ENCODE data around the gene TMUB1. TPM values are rescaled to one million over a fixed set of nuclear protein-coding genes. Genes with fewer than 3 reads are reported as not detected.

Gene TMUB1
- total and polyA plus RNA-seq, 2 donors (not counting 3 experiments of a cell fraction or from before 2014, with no cell fraction given), result 41.3 to 45.3 TPM

GRCh38 chr7:151051108-151051507, 32.2 kb downstream of the TMUB1 start:
- DNase-seq (ENCODE audit: low read depth, low spot score), result peak; percentile 79
- ChIA-PET POLR2A (interaction anchor here (0.5 to 1.0 kb wide), 2 partner anchors 10 kb away, joined by 3 to 7 read pairs; no protein-coding TSS in a partner anchor), CTCF (interaction anchor here (0.6 to 1.2 kb wide), 11 partner anchors 11 to 153 kb away, joined by 3 to 8 read pairs (median 4); partner anchors contain the start of gene ABCB8)
- Histone ChIP-seq H2AFZ (ENCODE audit: low read depth, low read length) (no peak overlapping the region), H3K4me2 (ENCODE audit: insufficient read depth, low read length) (no peak overlapping the region), H3K9ac (replicated peaks; ENCODE audit: extremely low read depth, insufficient read depth, low read length) (no peak overlapping the region), H3K79me2 (ENCODE audit: control insufficient read depth, insufficient read depth, low read length) (no peaks in the 10 kb centered on the region), H3K36me3 (ENCODE audit: control insufficient read depth in 2 of 2, extremely low read depth in 1 of 2, insufficient read depth in 2 of 2, low read length in 2 of 2) (no peaks in the 10 kb centered on the region), H3K27me3 (ENCODE audit: control insufficient read depth in 2 of 2, insufficient read depth in 2 of 2, low read length in 2 of 2) (peaks cover 0 to 4% of the 10 kb centered on the region in 2 experiments), H3K27ac (ENCODE audit: insufficient read depth, low read depth, low read length) (no peak overlapping the region), H3K4me3 (replicated peaks in 1 of 3; ENCODE audit: insufficient read depth in 1 of 3, low read depth in 1 of 3, low read length in 3 of 3) (no peak overlapping the region), H3K9me3 (replicated peaks; ENCODE audit: control insufficient read depth, insufficient read depth, low read length) (no peaks in the 10 kb centered on the region), H3K9me1 (replicated peaks; ENCODE audit: control insufficient read depth, extremely low read depth, insufficient read depth, low read length) (no peaks in the 10 kb centered on the region), H3K4me1 (ENCODE audit: control insufficient read depth, extremely low read depth, insufficient read depth, low read length) (no peaks in the 10 kb centered on the region), H4K20me1 (replicated peaks; ENCODE audit: control insufficient read depth, extremely low read depth, insufficient read depth, low read length) (no peaks in the 10 kb centered on the region)
- intact Hi-C loops (cut with micrococcal nuclease) (loop anchor here (1.0 kb wide), 1 partner anchor 12 kb away; no protein-coding TSS in a partner anchor), dilution Hi-C loops (cut with MboI; ENCODE audit: extremely low pct_ligation_motif_present, low sequenced_read_pairs) (no loop called here)
- TF ChIP-seq MYC (IDR thresholded peaks at IDR 0.05; ENCODE audit: low read depth, low read length) (no peak), FOS (IDR thresholded peaks at IDR 0.05; ENCODE audit: borderline replicate concordance, insufficient read depth, low read length) (no peak), POLR2AphosphoS5 (IDR thresholded peaks at IDR 0.05; ENCODE audit: insufficient read depth, low read depth, low read length) (peak; percentile 34), MAX (IDR thresholded peaks at IDR 0.05; ENCODE audit: insufficient read depth, insufficient read length) (peak; percentile 88)
- BruUV-seq (replicated peaks), result no TSS peak
- peak; percentile 84 for FAIRE-seq

GRCh38 chr7:151048911-151049463, 34.3 kb downstream of the TMUB1 start:
- Histone ChIP-seq H2AFZ (ENCODE audit: low read depth, low read length) (no peak overlapping the region), H3K79me2 (ENCODE audit: control insufficient read depth, insufficient read depth, low read length) (no peaks in the 10 kb centered on the region), H3K9me3 (replicated peaks; ENCODE audit: control insufficient read depth, insufficient read depth, low read length) (no peaks in the 10 kb centered on the region), H3K9me1 (replicated peaks; ENCODE audit: control insufficient read depth, extremely low read depth, insufficient read depth, low read length) (no peaks in the 10 kb centered on the region), H3K27ac (ENCODE audit: insufficient read depth, low read depth, low read length) (no peak overlapping the region), H3K4me3 (replicated peaks in 1 of 3; ENCODE audit: insufficient read depth in 1 of 3, low read depth in 1 of 3, low read length in 3 of 3) (no peak overlapping the region), H3K27me3 (ENCODE audit: control insufficient read depth in 2 of 2, insufficient read depth in 2 of 2, low read length in 2 of 2) (peaks cover 0 to 4% of the 10 kb centered on the region in 2 experiments), H3K4me1 (ENCODE audit: control insufficient read depth, extremely low read depth, insufficient read depth, low read length) (no peaks in the 10 kb centered on the region), H3K9ac (replicated peaks; ENCODE audit: extremely low read depth, insufficient read depth, low read length) (no peak overlapping the region), H3K36me3 (ENCODE audit: control insufficient read depth in 2 of 2, extremely low read depth in 1 of 2, insufficient read depth in 2 of 2, low read length in 2 of 2) (no peaks in the 10 kb centered on the region), H3K4me2 (ENCODE audit: insufficient read depth, low read length) (no peak overlapping the region), H4K20me1 (replicated peaks; ENCODE audit: control insufficient read depth, extremely low read depth, insufficient read depth, low read length) (no peaks in the 10 kb centered on the region)
- dilution Hi-C loops (cut with MboI; ENCODE audit: extremely low pct_ligation_motif_present, low sequenced_read_pairs), result no loop called here
- no peak for DNase-seq (ENCODE audit: low read depth, low spot score)
- intact Hi-C loops (cut with micrococcal nuclease), result no loop called here
- ChIA-PET POLR2A (no interaction called here), CTCF (interaction anchor here (1.6 kb wide), 1 partner anchor 10 kb away, joined by 5 read pairs; no protein-coding TSS in a partner anchor)
- TF ChIP-seq GATA2 (IDR thresholded peaks at IDR 0.05; ENCODE audit: insufficient read depth, insufficient read length, low read depth, low read length), result no peak
- no peak for TF ChIP-seq FOS (IDR thresholded peaks at IDR 0.05; ENCODE audit: borderline replicate concordance, insufficient read depth, low read length)
- TF ChIP-seq EZH2 (IDR thresholded peaks at IDR 0.05; ENCODE audit: borderline replicate concordance, low read depth, low read length, severe bottlenecking), result no peak
- no peak for TF ChIP-seq POLR2AphosphoS5 (IDR thresholded peaks at IDR 0.05; ENCODE audit: insufficient read depth, low read depth, low read length)
- TF ChIP-seq POLR2A (IDR thresholded peaks at IDR 0.05; ENCODE audit: low read depth, low read length), result no peak
- no peak for TF ChIP-seq JUN (IDR thresholded peaks at IDR 0.05; ENCODE audit: borderline replicate concordance, insufficient read depth, insufficient read length, low read depth)
- no peak for TF ChIP-seq MAX (IDR thresholded peaks at IDR 0.05; ENCODE audit: insufficient read depth, insufficient read length)
- TF ChIP-seq MYC (IDR thresholded peaks at IDR 0.05; ENCODE audit: low read depth, low read length), result no peak
- no TSS peak for BruUV-seq (replicated peaks)
- no peak for FAIRE-seq

All from endothelial cell of umbilical vein (primary cell).